MCF 10A (cell line): Measurements from ENCODE around the gene PLEKHH1. TPM values are rescaled to one million over a fixed set of nuclear protein-coding genes. Genes with fewer than 3 reads are reported as not detected.

ENCODE experiments used
- BruUV-seq: library from RNA; stranded (reverse); fragments of 400-500 nt; replicated peaks from 2 replicates; lab custom pipeline; 2021; lab: Mats Ljungman, UMichigan
- CTCF ChIA-PET: fragments of 300-600 bp; sonication (Branson Sonifier 250); formaldehyde crosslinking; extraction: SDS; loops from one replicate; lab custom pipeline; 2021; ENCODE audit warnings: antibody characterized with exemption, inconsistent platforms; lab: Yijun Ruan, JAX
- POLR2A ChIA-PET: fragments of 300-600, 350-650 bp; sonication (Branson Sonifier 250); formaldehyde crosslinking; extraction: SDS; loops from one replicate; lab custom pipeline; 2020; ENCODE audit warnings: antibody characterized with exemption, inconsistent platforms; lab: Yijun Ruan, JAX
- DNase-seq: peaks from one replicate; pipeline ENCODE4 v3.0.0-alpha.2; 2018; ENCODE audit not compliant: unreplicated experiment
- H3K27ac Mint-ChIP-seq: one replicate; pipeline ENCODE4 v1.8.0; 2022; ENCODE audit warnings: mild to moderate bottlenecking, low read depth, mixed read lengths; ENCODE audit not compliant: unreplicated experiment
- H3K27me3 Mint-ChIP-seq: one replicate; pipeline ENCODE4 v1.8.0; 2022; ENCODE audit warnings: mixed read lengths; ENCODE audit not compliant: insufficient read depth, unreplicated experiment
- H3K36me3 Mint-ChIP-seq: one replicate; pipeline ENCODE4 v1.8.0; 2022; ENCODE audit warnings: mild to moderate bottlenecking, moderate library complexity, mixed read lengths; ENCODE audit not compliant: insufficient read depth, unreplicated experiment
- H3K4me1 Mint-ChIP-seq: one replicate; pipeline ENCODE4 v1.8.0; 2022; ENCODE audit warnings: mixed read lengths; ENCODE audit not compliant: insufficient read depth, unreplicated experiment
- H3K4me3 Mint-ChIP-seq: one replicate; pipeline ENCODE4 v1.8.0; 2022; ENCODE audit warnings: mild to moderate bottlenecking, moderate library complexity, mixed read lengths; ENCODE audit not compliant: unreplicated experiment
- H3K9me3 Mint-ChIP-seq: one replicate; pipeline ENCODE4 v1.8.0; 2022; ENCODE audit warnings: mixed read lengths; ENCODE audit not compliant: unreplicated experiment
- CTCF ChIP-seq: fragments of 200-600 bp; IDR thresholded peaks from one replicate; pipeline ENCODE4 v1.8.0; 2022; ENCODE audit warnings: antibody characterized with exemption, mild to moderate bottlenecking; ENCODE audit not compliant: unreplicated experiment
- intact Hi-C: fragments of 100-400 bp; cut with micrococcal nuclease; formaldehyde crosslinking; loops from 2 replicates; pipeline ENCODE4 v1.14.1; 2022
- total RNA-seq: library from RNA; stranded (reverse); gene quantifications from 2 replicates; pipeline ENCODE4 v1.2.3, GENCODE V29; 2022

Gene PLEKHH1
- total RNA-seq, 1 experiment from 2014 or later: 5.8 TPM

GRCh38 chr14:67528276-67528675, 4.8 kb upstream of the PLEKHH1 start:
- no peak for DNase-seq

GRCh38 chr14:67529947-67530935, 2.8 kb upstream of the PLEKHH1 start:
- no peak for TF ChIP-seq CTCF
- Mint-ChIP-seq H3K27me3 (peaks cover 15% of the 10 kb centered on the region), H3K4me3 (no peak overlapping the region), H3K4me1 (no peaks in the 10 kb centered on the region), H3K36me3 (no peaks in the 10 kb centered on the region), H3K9me3 (no peaks in the 10 kb centered on the region), H3K27ac (no peak overlapping the region)
- no peak for DNase-seq
- no TSS peak for BruUV-seq
- intact Hi-C loops: loop anchor here (5.0 kb wide), 1 partner anchor 103 kb away; no protein-coding TSS in a partner anchor
- ChIA-PET CTCF (interaction anchor here (0.6 to 9.0 kb wide), 3 partner anchors 42 to 102 kb away, joined by 3 to 167 read pairs (median 3); no protein-coding TSS in a partner anchor), POLR2A (no interaction called here)

More at GRCh38 chr14:67528276-67528675, 4.8 kb upstream of the PLEKHH1 start:
- no peak for TF ChIP-seq CTCF
- Mint-ChIP-seq H3K27ac (no peak overlapping the region), H3K4me3 (no peak overlapping the region), H3K36me3 (no peaks in the 10 kb centered on the region), H3K9me3 (no peaks in the 10 kb centered on the region), H3K4me1 (no peaks in the 10 kb centered on the region), H3K27me3 (peaks cover 25% of the 10 kb centered on the region)
- ChIA-PET POLR2A (interaction anchor here (1.1 kb wide), 1 partner anchor 168 kb away, joined by 3 read pairs; the partner anchor contains the start of gene RDH11), CTCF (interaction anchor here (0.7 to 9.0 kb wide), 14 partner anchors 13 to 175 kb away, joined by 3 to 167 read pairs (median 18); partner anchors contain the start of gene RDH12)
- intact Hi-C loops: loop anchor here (5.0 kb wide), 1 partner anchor 101 kb away; no protein-coding TSS in a partner anchor
- no TSS peak for BruUV-seq

GRCh38 chr14:67532606-67532997, 488 bp upstream of the PLEKHH1 start:
- H3K4me3 Mint-ChIP-seq: peak overlapping the region; percentile 69
- no TSS peak for BruUV-seq
- H3K27me3 Mint-ChIP-seq: no peaks in the 10 kb centered on the region
- no peaks in the 10 kb centered on the region for H3K4me1 Mint-ChIP-seq
- H3K36me3 Mint-ChIP-seq: no peaks in the 10 kb centered on the region
- intact Hi-C loops: no loop called here
- no peaks in the 10 kb centered on the region for H3K9me3 Mint-ChIP-seq
- TF ChIP-seq CTCF: no peak
- POLR2A ChIA-PET: interaction anchor here (0.8 to 1.9 kb wide), 5 partner anchors 9 to 109 kb away, joined by 3 to 9 read pairs (median 3); partner anchors contain the start of gene PIGH
- CTCF ChIA-PET: interaction anchor here (0.6 to 2.2 kb wide), 8 partner anchors 8 to 180 kb away, joined by 3 to 8 read pairs (median 4); no protein-coding TSS in a partner anchor
- no peak for DNase-seq
- no peak overlapping the region for H3K27ac Mint-ChIP-seq

- POLR2A ChIA-PET: interaction anchor here (1.9 kb wide), 1 partner anchor 66 kb away, joined by 9 read pairs; the partner anchor contains the start of gene PIGH
- Mint-ChIP-seq H3K4me3 (peak overlapping the region; percentile 69), H3K27me3 (no peaks in the 10 kb centered on the region), H3K36me3 (no peaks in the 10 kb centered on the region), H3K9me3 (no peaks in the 10 kb centered on the region), H3K27ac (no peak overlapping the region), H3K4me1 (no peaks in the 10 kb centered on the region)
- BruUV-seq: no TSS peak
- TF ChIP-seq CTCF: no peak
- DNase-seq: no peak
- intact Hi-C loops: no loop called here
- CTCF ChIA-PET: interaction anchor here (1.1 to 2.2 kb wide), 5 partner anchors 7 to 106 kb away, joined by 3 to 8 read pairs (median 7); no protein-coding TSS in a partner anchor
Measured at GRCh38 chr14:67533754-67534085, 630 bp downstream of the PLEKHH1 start.
